ENCODE results near the gene THRSP.
"Not testable (repeated sequence)": the region's sequence is repeated elsewhere in the genome, so short reads cannot be mapped to it uniquely, and the experiment has no call there.

THRSP gene

DNA sequence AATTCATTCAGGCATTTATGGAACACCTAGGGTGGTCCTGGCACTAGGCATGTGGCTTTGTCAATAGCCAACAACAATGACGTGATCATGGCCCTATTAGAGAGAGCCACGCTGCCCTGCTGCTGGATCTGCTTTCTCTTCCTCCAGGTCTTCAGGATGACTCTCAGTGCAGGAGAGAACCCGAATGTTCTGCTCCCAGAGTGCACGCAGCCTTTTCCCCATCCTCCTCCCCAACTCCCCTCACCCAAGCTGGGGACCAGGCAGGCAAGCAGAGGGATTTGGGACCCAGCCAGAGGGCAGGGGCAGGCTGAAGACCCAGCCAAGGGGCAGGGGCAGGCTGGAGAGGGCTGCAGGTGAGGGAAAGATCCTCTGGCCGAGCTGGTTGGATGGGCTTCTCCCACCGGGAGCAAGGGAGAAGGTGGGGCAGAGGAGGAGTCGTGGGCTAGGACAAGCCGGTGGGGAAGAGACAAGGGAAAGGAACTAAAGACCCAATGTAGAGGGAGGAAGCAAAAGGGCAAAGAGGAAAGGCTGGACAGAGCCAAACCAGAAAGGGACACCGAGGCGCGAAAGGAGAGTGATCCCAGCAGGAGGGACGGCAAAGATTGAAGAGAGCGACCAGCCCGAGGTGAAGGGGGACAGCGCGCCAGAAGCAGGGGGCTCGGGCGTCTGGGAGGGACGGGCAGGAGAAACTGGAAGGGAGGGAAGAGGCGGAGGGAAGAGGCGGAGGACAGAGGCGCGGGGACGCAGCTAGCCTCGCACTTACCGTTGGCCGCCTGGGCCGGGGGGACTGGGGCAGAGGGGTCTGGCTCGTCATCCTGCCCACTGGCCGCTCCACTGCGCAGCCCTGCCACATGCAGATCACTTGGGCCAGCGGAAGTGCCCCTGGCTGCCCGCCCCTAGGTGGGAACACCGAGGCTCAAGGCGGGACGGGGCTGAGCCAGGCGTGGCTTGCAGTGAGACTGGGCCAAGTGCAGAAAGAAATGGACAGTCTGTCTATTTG is 41.0 kb upstream of the THRSP start, which contains the start of gene KCTD14:
Gene KCTD14 (minus strand): TSS at position 880 of the 1,000 bp plus-strand sequence. CDS start 27 bp downstream, at position 853.
- Mint-ChIP-seq H3K27ac (peak within 1 kb of the TSS; percentile 85 to 93 (median 92)), H3K4me1 (peaks cover 28% of the 10 kb centered on the region), H3K27me3 (ENCODE audit: low read depth) (no peaks in the 10 kb centered on the region), H3K9me3 (no peaks in the 10 kb centered on the region), H3K4me3 (peak within 1 kb of the TSS; percentile 82 to 87 (median 87)), H3K36me3 (ENCODE audit: low read depth) (no peaks in the 10 kb centered on the region)
- TF ChIP-seq, protein P1, sequence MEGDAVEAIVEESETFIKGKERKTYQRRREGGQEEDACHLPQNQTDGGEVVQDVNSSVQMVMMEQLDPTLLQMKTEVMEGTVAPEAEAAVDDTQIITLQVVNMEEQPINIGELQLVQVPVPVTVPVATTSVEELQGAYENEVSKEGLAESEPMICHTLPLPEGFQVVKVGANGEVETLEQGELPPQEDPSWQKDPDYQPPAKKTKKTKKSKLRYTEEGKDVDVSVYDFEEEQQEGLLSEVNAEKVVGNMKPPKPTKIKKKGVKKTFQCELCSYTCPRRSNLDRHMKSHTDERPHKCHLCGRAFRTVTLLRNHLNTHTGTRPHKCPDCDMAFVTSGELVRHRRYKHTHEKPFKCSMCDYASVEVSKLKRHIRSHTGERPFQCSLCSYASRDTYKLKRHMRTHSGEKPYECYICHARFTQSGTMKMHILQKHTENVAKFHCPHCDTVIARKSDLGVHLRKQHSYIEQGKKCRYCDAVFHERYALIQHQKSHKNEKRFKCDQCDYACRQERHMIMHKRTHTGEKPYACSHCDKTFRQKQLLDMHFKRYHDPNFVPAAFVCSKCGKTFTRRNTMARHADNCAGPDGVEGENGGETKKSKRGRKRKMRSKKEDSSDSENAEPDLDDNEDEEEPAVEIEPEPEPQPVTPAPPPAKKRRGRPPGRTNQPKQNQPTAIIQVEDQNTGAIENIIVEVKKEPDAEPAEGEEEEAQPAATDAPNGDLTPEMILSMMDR (IDR thresholded peaks at IDR 0.05; ENCODE audit: unreplicated experiment in 3 of 3) = no peak

DNA sequence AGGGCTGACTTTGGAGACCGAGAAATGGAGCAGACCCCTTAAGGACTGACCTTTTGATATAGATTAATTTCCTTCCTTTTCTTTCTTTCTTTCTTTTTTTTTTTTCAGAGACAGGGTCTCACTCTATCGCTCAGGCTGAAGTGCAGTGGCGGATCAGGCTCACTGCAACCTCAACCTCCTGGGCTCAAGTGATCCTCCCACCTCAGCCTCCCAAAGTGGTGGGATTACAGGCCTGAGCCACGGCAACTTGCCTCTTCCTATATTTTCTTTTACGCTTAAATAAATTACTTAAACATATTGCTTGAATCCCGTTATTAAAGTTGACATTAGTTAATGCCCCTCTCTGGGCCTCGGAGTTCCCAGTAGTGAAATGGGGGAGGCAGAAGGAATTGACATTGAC is 40.2 kb upstream of the THRSP start:
- TF ChIP-seq, protein P1 (IDR thresholded peaks at IDR 0.05; ENCODE audit: unreplicated experiment in 3 of 3) = no peak
- Mint-ChIP-seq H3K4me1 (peaks cover 35% of the 10 kb centered on the region), H3K27me3 (ENCODE audit: low read depth) (no peaks in the 10 kb centered on the region), H3K4me3 (peak overlapping the region; percentile 82 to 87 (median 87)), H3K36me3 (ENCODE audit: low read depth) (no peaks in the 10 kb centered on the region), H3K27ac (peak overlapping the region; percentile 85 to 93 (median 92)), H3K9me3 (no peaks in the 10 kb centered on the region)

DNA sequence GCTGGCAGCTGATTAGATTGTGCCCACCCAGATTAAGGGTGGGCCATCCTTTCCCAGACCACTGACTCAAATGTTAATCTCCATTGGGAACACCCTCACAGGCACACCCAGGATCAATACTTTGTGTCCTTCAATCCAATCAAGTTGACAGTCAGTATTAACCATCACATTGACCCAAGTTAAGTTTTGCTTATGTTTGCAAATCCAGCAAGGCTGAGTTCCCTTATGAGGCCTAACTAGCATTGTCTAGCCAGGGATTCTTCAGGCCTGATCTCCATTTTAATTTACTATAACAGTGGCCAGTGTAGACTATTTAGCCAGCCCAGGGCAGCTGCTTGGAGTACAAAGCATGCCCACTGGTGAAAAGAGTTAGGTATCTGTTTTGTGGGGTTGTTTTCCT is 38.3 kb upstream of the THRSP start:
- H3K27me3 Mint-ChIP-seq (ENCODE audit: low read depth) = peaks cover 1% of the 10 kb centered on the region
- TF ChIP-seq, protein P1 (IDR thresholded peaks at IDR 0.05; ENCODE audit: unreplicated experiment in 3 of 3) = no peak
- H3K4me1 Mint-ChIP-seq = peaks cover 37% of the 10 kb centered on the region
- no peak overlapping the region for H3K4me3 Mint-ChIP-seq
- peak overlapping the region; percentile 22 to 62 (median 23) for H3K27ac Mint-ChIP-seq
- H3K36me3 Mint-ChIP-seq (ENCODE audit: low read depth) = no peaks in the 10 kb centered on the region
- no peaks in the 10 kb centered on the region for H3K9me3 Mint-ChIP-seq

DNA sequence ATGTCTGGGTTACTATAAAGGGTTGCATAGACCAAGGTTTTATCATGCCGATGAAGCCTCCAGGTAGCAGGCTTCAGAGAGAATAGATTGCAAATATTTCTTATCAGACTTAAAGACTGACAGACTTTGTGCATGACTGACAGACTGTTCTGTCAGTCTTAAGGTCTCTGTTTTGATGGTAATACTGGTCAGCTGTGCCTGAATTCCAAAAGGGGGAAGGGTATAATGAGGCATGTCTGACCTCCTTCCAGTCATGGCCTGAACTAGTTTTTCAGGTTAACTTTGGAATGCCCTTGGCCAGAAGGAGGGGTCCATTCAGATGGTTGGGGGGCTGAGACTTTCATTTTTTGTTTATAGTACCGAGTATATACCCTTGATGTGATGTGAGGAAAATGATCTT is 35.9 kb upstream of the THRSP start:
- TF ChIP-seq, protein P1 (IDR thresholded peaks at IDR 0.05; ENCODE audit: unreplicated experiment in 3 of 3) = no peak
- Mint-ChIP-seq H3K4me1 (peaks cover 27% of the 10 kb centered on the region), H3K27ac (peak overlapping the region in 2 of 3 experiments; percentile 31 to 52), H3K4me3 (no peak overlapping the region), H3K36me3 (ENCODE audit: low read depth) (no peaks in the 10 kb centered on the region), H3K27me3 (ENCODE audit: low read depth) (peaks cover 4% of the 10 kb centered on the region), H3K9me3 (no peaks in the 10 kb centered on the region)

DNA sequence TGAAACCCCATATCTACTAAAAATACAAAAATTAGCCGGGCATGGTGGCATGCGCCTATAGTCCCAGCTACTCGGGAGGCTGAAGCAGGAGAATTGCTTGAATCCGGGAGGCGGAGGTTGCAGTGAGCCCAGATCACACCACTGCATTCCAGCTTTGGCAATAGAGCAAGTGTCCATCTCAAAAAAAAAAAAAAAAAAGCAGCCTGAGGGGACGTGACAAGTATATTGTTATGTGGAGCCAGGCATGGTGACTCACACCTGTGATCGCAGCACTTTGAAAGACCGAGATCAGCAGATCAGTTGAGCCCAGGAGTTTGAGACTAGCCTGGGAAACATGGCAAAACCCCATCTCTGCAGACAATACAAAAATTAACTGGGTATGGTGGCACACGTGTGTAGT is 35.2 kb upstream of the THRSP start:
- not testable (repeated sequence) for H3K9me3 Mint-ChIP-seq; H3K36me3 Mint-ChIP-seq (ENCODE audit: low read depth); H3K27me3 Mint-ChIP-seq (ENCODE audit: low read depth); H3K4me3 Mint-ChIP-seq
- Mint-ChIP-seq H3K27ac (peak overlapping the region; percentile 4 to 67 (median 52)), H3K4me1 (peaks cover 29% of the 10 kb centered on the region)

DNA sequence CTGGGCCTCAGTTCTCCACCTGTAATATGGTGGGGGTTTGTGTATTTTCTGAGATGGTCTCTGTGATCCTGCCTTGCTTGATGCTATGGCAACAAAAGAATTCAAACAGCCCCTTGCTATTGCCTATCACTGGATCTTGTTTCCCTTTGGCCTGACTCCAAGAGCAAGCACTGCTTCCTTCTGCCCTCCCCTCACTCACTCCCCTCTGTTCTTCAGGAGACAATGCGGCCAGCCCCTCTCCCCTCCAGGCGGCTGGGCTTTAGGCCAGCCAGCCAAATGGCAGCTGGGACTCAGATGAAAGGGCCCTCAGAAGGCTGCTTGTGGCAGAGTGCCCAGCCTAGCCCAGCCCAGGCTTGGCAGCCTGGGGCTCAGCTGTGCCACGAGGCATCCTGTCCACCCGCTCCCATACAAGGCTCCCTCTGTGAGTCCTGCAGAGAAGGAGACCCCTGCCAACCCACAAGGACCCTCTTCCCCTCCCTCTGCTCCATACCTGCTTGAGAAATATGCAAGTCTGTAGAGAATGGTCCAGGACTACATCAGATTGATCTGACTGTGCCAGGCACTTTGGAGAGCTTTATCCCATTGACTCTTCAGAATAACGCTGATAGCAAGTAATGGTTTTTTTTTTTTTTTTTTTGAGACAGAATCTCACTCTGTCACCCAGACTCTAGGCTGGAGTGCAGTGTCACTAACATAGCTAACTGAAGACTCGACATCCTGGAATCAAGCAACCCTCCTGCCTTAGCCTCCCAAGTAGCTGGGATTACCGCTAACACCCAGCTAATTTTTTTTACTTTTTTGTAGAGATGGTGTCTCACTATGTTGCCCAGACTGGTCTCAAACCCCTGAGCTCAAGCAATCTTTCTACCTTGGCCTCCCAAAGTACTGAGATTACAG is 33.0 kb upstream of the THRSP start:
- H3K4me1 Mint-ChIP-seq = peaks cover 34% of the 10 kb centered on the region
- peak overlapping the region in 1 of 3 experiments; percentile 4 for H3K4me3 Mint-ChIP-seq
- no peaks in the 10 kb centered on the region for H3K9me3 Mint-ChIP-seq

More for the DNA sequence above, 33.0 kb upstream of the THRSP start:
- H3K36me3 Mint-ChIP-seq (ENCODE audit: low read depth) = no peaks in the 10 kb centered on the region
- peaks cover 4% of the 10 kb centered on the region for H3K27me3 Mint-ChIP-seq (ENCODE audit: low read depth)
- H3K27ac Mint-ChIP-seq = peak overlapping the region; percentile 88 to 92 (median 91)
- TF ChIP-seq, protein P1 (IDR thresholded peaks at IDR 0.05; ENCODE audit: unreplicated experiment in 3 of 3) = no peak

Measured in nephron (organoid).